HG02852 (cell line): ENCODE measurements around the gene GIT2.
"Not testable (repeated sequence)": the region's sequence is repeated elsewhere in the genome, so short reads cannot be mapped to it uniquely, and the experiment has no call there.

Experiments
- ATAC-seq: cut with Tn5 transposase; IDR thresholded peaks from one replicate; pipeline ENCODE4 v1.9.1; 2021; ENCODE audit warnings: mild to moderate bottlenecking, moderate library complexity; ENCODE audit not compliant: unreplicated experiment

GIT2 gene

GRCh38 chr12:109947521-109947920, 48.6 kb downstream of the GIT2 start:
- no peak for ATAC-seq

GRCh38 chr12:109946913-109947312, 49.3 kb downstream of the GIT2 start:
- ATAC-seq, result no peak

- no peak for ATAC-seq
Measured at GRCh38 chr12:109946505-109946904, 49.7 kb downstream of the GIT2 start.

GRCh38 chr12:109944561-109945359, 51.4 kb downstream of the GIT2 start:
- no peak for ATAC-seq

GRCh38 chr12:109943811-109944210, 52.4 kb downstream of the GIT2 start:
- ATAC-seq, result no peak

- no peak for ATAC-seq
Measured at GRCh38 chr12:109940339-109940923, 55.7 kb downstream of the GIT2 start.

GRCh38 chr12:109939504-109939903, 56.7 kb downstream of the GIT2 start:
- ATAC-seq, result no peak

- no peak for ATAC-seq
Measured at GRCh38 chr12:109938947-109939346, 57.2 kb downstream of the GIT2 start.

- ATAC-seq, result no peak
Measured at GRCh38 chr12:109937371-109937770, 58.8 kb downstream of the GIT2 start.

GRCh38 chr12:109934026-109934425, 62.1 kb downstream of the GIT2 start:
- no peak for ATAC-seq

- ATAC-seq, result no peak
Measured at GRCh38 chr12:109932878-109933503, 63.2 kb downstream of the GIT2 start.

- ATAC-seq, result no peak
Measured at GRCh38 chr12:109931143-109931542, 65.0 kb downstream of the GIT2 start.

- ATAC-seq, result no peak
Measured at GRCh38 chr12:109930028-109930800, 66.0 kb downstream of the GIT2 start.

GRCh38 chr12:109929326-109929725, 66.8 kb downstream of the GIT2 start:
- not testable (repeated sequence) for ATAC-seq

GRCh38 chr12:109928058-109928656, 68.0 kb downstream of the GIT2 start:
- ATAC-seq, result no peak

- no peak for ATAC-seq
Measured at GRCh38 chr12:109927622-109928021, 68.5 kb downstream of the GIT2 start.

- ATAC-seq, result no peak
Measured at GRCh38 chr12:109926488-109927210, 69.5 kb downstream of the GIT2 start.

GRCh38 chr12:109926016-109926415, 70.2 kb downstream of the GIT2 start:
- ATAC-seq, result no peak

GRCh38 chr12:109925185-109925840, 70.9 kb downstream of the GIT2 start:
- no peak for ATAC-seq
